HG03558 (cell line): ENCODE results near the gene ACOT2.
"Not testable (repeated sequence)": the region's sequence is repeated elsewhere in the genome, so short reads cannot be mapped to it uniquely, and the experiment has no call there.

ENCODE experiments used
- ATAC-seq: cut with Tn5 transposase; IDR thresholded peaks from one replicate; pipeline ENCODE4 v1.9.1; 2021; ENCODE audit warnings: moderate number of reproducible peaks; ENCODE audit not compliant: unreplicated experiment; ENCODE audit errors: extremely low read depth

The ACOT2 gene

GRCh38 chr14:73569185-73569958 is at the start of gene ACOT2:
ACOT2 (plus strand) TSS chr14:73569213; CDS start chr14:73569241, 28 bp downstream.
- ATAC-seq: not testable (repeated sequence)

- ATAC-seq: no peak
Observed at GRCh38 chr14:73521229-73521628, 47.8 kb upstream of the ACOT2 start.

DNA sequence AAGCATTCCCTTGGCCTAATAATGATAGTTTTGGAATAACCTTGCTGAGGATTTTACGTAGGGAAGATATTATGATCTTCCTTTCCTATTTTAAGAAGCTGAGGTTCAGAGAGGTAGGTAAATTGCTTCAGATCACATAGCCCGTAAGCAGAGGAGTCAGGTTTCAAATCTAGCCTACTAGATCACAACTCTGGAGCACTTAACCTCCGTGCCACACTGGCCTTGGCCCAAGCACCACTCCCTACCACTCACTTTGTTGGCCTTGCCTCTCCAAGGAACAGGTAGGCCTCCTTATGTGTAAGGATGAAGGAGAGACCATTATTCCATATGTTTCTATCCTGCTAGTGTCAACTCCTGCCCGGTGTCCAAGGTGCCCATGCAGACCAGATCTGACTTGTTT is 44.5 kb upstream of the ACOT2 start:
- ATAC-seq: no peak

- no peak for ATAC-seq
Observed at GRCh38 chr14:73526036-73526984, 42.7 kb upstream of the ACOT2 start.

GRCh38 chr14:73529356-73529755 is 39.7 kb upstream of the ACOT2 start:
- not testable (repeated sequence) for ATAC-seq

DNA sequence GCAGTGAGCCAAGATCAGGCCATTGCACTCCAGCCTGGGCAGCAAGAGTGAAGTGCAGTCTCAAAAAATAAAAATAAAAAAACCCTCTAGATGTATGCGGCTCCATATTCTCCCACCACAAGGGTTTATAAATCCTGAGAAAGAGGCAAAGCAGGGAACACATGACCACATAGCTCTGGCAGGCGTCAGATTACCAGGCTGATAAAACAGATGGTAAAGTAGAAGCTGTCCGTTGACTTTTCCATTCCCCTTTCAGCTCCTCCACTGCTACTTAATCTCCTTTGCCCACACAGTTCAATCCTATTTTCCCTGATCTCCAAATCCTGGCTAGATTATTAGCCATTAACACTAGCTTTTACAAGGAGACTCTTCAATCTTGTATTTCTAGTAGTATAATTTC is 37.0 kb upstream of the ACOT2 start:
- not testable (repeated sequence) for ATAC-seq

- ATAC-seq: not testable (repeated sequence)
Observed at GRCh38 chr14:73537244-73538045, 31.6 kb upstream of the ACOT2 start.

DNA sequence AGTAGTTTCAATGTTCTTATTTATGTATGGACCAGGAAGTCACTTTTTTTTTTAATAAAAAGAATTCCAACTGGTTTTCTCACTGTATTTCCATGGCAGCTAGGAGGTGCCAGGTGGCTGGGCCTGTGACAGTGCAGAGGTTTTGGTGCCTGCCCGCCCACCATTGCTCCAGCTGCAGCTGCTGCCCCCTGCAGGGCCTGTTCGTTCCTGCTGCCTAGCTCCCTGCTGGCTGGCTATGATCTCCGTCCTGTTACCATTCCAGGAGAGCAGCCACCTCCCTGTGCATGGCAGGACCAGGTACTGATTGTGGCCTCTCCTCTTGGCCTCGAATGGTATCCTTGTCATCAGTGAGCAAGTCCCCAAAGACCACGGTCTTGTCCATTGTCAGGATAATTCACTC is 30.0 kb upstream of the ACOT2 start:
- not testable (repeated sequence) for ATAC-seq

DNA sequence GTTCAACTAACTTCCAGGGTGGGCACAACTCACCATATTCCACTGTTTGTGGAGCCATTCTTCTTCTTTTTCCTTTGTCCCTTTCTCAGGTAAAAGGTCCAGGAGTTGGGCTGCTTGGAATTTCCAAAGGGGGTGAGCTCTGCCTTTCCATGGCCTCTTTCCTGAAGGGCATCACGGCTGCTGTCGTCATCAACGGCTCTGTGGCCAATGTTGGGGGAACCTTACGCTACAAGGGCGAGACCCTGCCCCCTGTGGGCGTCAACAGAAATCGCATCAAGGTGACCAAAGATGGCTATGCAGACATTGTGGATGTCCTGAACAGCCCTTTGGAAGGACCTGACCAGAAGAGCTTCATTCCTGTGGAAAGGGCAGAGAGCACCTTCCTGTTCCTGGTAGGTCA is 26.1 kb upstream of the ACOT2 start:
- ATAC-seq: not testable (repeated sequence)

DNA sequence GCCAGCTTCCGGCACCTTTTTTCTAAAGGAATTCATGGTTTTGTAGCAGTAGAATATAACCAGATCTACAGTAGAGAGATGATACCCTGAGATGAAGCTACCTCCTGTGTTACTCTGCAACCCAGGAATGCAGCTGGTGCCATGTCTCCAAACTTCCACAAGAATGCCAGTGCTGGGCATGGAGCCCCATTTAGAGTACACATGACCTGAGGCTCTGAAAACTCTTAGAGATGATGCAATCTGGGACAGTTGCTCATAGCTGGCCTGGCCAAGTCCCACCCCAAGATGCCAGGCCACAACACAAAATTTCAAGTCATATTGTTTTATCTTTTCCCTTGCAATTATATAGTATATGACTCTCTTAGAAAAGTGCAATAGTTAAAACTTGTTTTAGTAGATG is 23.7 kb upstream of the ACOT2 start:
- ATAC-seq: not testable (repeated sequence)

- not testable (repeated sequence) for ATAC-seq
Observed at GRCh38 chr14:73549097-73549496, 19.9 kb upstream of the ACOT2 start.

DNA sequence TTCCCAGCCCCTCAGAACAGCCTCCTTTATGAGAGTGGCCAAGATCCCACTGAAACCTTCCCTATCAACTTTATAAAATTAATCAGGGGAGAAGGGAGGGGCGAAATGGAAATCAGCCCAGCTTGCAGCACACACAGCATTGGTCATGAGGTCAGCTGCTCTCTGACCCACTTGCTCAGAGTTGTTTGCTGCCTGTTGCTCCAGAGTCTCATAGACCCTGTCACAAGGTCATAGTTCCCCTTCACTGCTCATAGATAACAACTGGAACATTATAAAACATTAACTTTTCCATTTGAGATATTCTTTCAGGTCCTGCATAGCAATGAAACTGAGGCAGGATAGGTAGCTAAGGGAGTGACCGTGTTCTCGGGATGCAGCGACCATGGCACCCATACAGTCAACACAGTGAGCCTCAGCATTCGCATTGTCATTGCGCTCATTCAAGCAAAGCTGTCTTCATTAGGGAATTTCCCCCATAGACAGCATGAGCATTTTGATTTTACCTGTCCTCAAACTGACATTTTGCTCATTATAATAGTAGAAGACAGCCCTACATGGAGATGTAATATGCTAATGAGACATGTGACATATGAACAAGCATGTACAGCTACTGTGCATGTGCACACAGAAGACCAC is 19.0 kb upstream of the ACOT2 start:
- not testable (repeated sequence) for ATAC-seq

DNA sequence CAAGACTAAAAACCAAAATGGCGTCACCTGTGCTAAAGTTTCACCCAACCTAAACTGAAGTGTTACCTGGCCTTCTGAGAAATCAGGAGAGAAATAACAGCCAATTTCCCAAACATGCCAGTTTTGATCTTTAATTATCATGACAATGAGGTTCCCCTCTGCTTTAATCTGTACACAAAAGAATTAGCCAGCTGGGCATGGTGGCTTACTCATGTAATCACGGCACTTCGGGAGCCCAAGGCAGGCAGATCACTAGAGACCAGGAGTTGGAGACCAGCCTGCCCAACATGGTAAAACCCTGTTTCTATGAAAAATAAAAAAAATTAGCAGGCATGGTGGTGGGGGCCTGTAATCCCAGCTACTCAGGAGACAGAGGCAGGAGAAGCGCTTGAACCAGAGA is 15.2 kb upstream of the ACOT2 start:
- no peak for ATAC-seq

GRCh38 chr14:73557201-73557600 is 11.8 kb upstream of the ACOT2 start:
- not testable (repeated sequence) for ATAC-seq

GRCh38 chr14:73558238-73558637 is 10.8 kb upstream of the ACOT2 start:
- not testable (repeated sequence) for ATAC-seq

DNA sequence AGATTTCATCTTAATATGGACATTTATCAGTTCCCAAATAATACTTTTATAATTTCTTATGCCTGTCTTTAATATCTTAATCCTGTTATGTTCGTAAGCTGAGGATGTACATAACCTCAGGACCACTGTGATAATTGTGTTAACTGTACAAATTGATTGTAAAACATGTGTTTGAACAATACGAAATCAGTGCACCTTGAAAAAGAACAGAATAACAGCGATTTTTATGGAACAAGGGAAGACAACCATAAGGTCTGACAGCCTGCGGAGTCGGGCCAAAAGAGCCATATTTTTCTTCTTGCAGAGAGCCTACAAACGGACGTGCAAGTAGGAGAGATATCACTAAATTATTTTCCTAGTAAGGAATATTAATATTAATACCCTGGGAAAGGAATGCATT is 6.8 kb upstream of the ACOT2 start:
- not testable (repeated sequence) for ATAC-seq

DNA sequence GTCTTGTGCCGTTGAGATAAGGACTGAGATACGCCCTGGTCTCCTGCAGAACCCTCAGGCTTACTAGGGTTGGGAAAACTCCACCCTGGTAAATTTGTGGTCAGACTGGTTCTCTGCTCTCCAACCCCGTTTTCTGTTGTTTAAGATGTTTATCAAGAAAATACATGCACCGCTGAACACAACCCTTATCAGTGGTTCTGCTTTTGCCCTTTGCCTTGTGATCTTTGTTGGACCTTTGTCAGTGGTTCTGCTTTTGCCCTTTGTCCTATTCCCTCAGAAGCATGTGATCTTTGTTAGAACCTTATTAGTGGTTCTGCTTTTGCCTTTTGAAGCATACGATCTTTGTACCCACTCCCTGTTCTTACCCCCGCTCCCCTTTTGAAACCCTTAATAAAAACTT is 6.3 kb upstream of the ACOT2 start:
- ATAC-seq: not testable (repeated sequence)

- not testable (repeated sequence) for ATAC-seq
Observed at GRCh38 chr14:73566431-73566830, 2.6 kb upstream of the ACOT2 start.

DNA sequence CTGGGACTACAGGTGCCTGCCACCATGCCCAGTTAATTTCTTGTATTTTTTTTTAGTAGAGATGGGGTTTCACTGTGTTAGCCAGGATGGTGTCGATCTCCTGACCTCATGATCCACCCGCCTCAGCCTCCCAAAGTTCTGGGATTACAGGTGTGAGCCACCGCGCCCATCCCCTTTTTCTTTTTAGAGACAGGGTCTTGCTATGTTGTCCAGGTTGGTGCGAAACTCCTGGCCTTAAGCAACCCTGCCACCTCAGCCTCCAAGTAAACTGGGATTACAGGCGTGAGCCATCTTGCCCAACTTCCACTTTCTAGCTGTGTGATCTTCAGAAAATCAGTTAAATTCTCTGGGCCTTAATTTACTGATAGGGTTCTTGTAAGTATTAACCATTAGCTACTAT is 2.1 kb upstream of the ACOT2 start:
- not testable (repeated sequence) for ATAC-seq

DNA sequence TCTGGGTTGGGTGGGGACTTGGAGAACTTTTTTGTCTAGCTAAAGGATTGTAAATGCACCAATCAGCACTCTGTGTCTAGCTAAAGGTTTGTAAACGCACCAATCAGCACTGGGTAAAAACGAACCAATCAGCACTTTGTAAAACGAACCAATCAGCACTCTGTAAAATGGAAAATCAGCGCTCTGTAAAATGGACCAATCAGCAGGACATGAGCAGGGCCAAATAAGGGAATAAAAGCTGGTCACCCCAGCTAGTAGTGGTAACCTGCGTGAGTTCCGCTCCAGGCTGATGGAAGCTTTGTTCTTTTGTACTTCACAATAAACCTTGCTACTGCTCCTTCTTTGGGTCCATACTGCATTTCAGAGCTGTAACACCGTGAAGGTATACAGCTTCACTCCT is 1.7 kb upstream of the ACOT2 start:
- ATAC-seq: no peak
